HepG2 (cell line): ENCODE results near the gene CASP1. TPM values are rescaled to one million over a fixed set of nuclear protein-coding genes. Genes with fewer than 3 reads are reported as not detected.

Source experiments
- ELF3 ChIP-seq: IDR thresholded peaks from 2 replicates; pipeline ENCODE4 v1.6.1; 2016; ENCODE audit warnings: missing genetic modification reagents, missing compliant biosample characterization
- ETV6 ChIP-seq: sonication (generic); formaldehyde crosslinking; conservative IDR thresholded peaks from 2 replicates; pipeline ENCODE4 v1.4.0; 2020; ENCODE audit warnings: missing genetic modification reagents
- FOXA1 ChIP-seq, 2 experiments: fragments of 450-650 bp in 1 of 2; sonication (generic) in 1 of 2; formaldehyde crosslinking in 1 of 2; IDR thresholded peaks; 2 replicates each; pipeline versions ENCODE4 v1.4.0 to v1.6.1; 2016 to 2020; ENCODE audit warnings: missing genetic modification reagents in 1 of 2
- FOXK2 ChIP-seq: fragments of 450-650 bp; IDR thresholded peaks from 2 replicates; pipeline ENCODE4 v1.6.1; 2016
- FOXO1 ChIP-seq: sonication (generic); formaldehyde crosslinking; IDR thresholded peaks from 2 replicates; pipeline ENCODE4 v1.4.0; 2020; ENCODE audit warnings: missing genetic modification reagents
- KDM5B ChIP-seq: sonication (generic); formaldehyde crosslinking; IDR thresholded peaks from 2 replicates; pipeline ENCODE4 v1.4.0; 2020; ENCODE audit warnings: missing genetic modification reagents, mild to moderate bottlenecking, borderline replicate concordance
- MIER3 ChIP-seq: IDR thresholded peaks from 2 replicates; pipeline ENCODE4 v1.6.1; 2016; ENCODE audit warnings: missing compliant biosample characterization, borderline replicate concordance
- NR2C2 ChIP-seq: sonication (generic); formaldehyde crosslinking; IDR thresholded peaks from 2 replicates; pipeline ENCODE4 v1.4.0; 2020; ENCODE audit warnings: missing genetic modification reagents, mild to moderate bottlenecking, moderate library complexity, borderline replicate concordance
- RARA ChIP-seq: IDR thresholded peaks from 2 replicates; pipeline ENCODE4 v1.6.1; 2016; ENCODE audit warnings: missing genetic modification reagents, missing compliant biosample characterization
- SMAD3 ChIP-seq: sonication (generic); formaldehyde crosslinking; IDR thresholded peaks from 2 replicates; pipeline ENCODE4 v1.4.0; 2020; ENCODE audit warnings: missing genetic modification reagents
- SOX5 ChIP-seq: IDR thresholded peaks from 2 replicates; pipeline ENCODE4 v1.6.1; 2016; ENCODE audit warnings: borderline replicate concordance
- TCF7 ChIP-seq: sonication (generic); IDR thresholded peaks from 2 replicates; pipeline ENCODE4 v1.6.1; 2016; ENCODE audit warnings: antibody characterized with exemption, low read depth
- THAP11 ChIP-seq: IDR thresholded peaks from 2 replicates; pipeline ENCODE4 v1.6.1; 2016; ENCODE audit warnings: missing biosample characterization, missing genetic modification reagents
- TRIM24 ChIP-seq: sonication (generic); formaldehyde crosslinking; IDR thresholded peaks from 2 replicates; pipeline ENCODE4 v1.8.0; 2022; ENCODE audit warnings: mild to moderate bottlenecking, missing genetic modification reagents
- ZFP90 ChIP-seq: sonication (generic); formaldehyde crosslinking; IDR thresholded peaks from 2 replicates; pipeline ENCODE4 v1.8.0; 2022; ENCODE audit warnings: missing genetic modification reagents, mild to moderate bottlenecking, inconsistent platforms, borderline replicate concordance
- ZNF331 ChIP-seq: sonication (generic); formaldehyde crosslinking; IDR thresholded peaks from 2 replicates; pipeline ENCODE4 v1.4.0; 2020; ENCODE audit warnings: missing genetic modification reagents
- ZNF501 ChIP-seq: sonication (generic); formaldehyde crosslinking; IDR thresholded peaks from 2 replicates; pipeline ENCODE4 v1.5.1; 2020; ENCODE audit warnings: mild to moderate bottlenecking, moderate library complexity, missing genetic modification reagents
- ZNF644 ChIP-seq: IDR thresholded peaks from 2 replicates; pipeline ENCODE4 v1.6.1; 2016; ENCODE audit warnings: low read depth
- polyA plus RNA-seq, 8 experiments: library from polyadenylated mRNA; depleted of rRNA in 3 of 8; stranded (reverse) in 7 of 8; unstranded in 1 of 8; fragments of >200 nt; fragmentation: Illumina TruSeq in 4 of 8; extraction: Trizol in 4 of 8; gene quantifications; 2 replicates each; pipeline versions ENCODE4 v1.2.1 to v1.2.3, GENCODE V29; 2011 to 2016; ENCODE audit warnings: low read depth in 4 of 8, missing spikeins in 1 of 8, mixed read lengths in 1 of 8; ENCODE audit not compliant: insufficient read depth in 1 of 8
- total RNA-seq, 5 experiments: library from RNA; depleted of rRNA; stranded (reverse); fragments of >200 nt; fragmentation: Illumina TruSeq; extraction: Trizol; gene quantifications; 2 replicates each; pipeline ENCODE4 v1.2.3, GENCODE V29; 2016; ENCODE audit warnings: low read depth in 1 of 5
- TF ChIP-seq, protein P1 (sequence below), 2 experiments: sonication (generic) in 1 of 2; formaldehyde crosslinking in 1 of 2; IDR thresholded peaks; 2 replicates each; pipeline versions ENCODE4 v1.4.0 to v1.6.1; 2018 to 2020; ENCODE audit warnings: missing genetic modification reagents in 2 of 2, borderline replicate concordance in 1 of 2, low read depth in 1 of 2, mild to moderate bottlenecking in 1 of 2, missing biosample characterization in 1 of 2
- TF ChIP-seq, protein P2 (sequence below): sonication (generic); formaldehyde crosslinking; IDR thresholded peaks from 2 replicates; pipeline ENCODE4 v1.5.1; 2020; ENCODE audit warnings: mild to moderate bottlenecking, missing genetic modification reagents, borderline replicate concordance
- TF ChIP-seq, protein P3 (sequence below): sonication (generic); formaldehyde crosslinking; IDR thresholded peaks from 2 replicates; pipeline ENCODE4 v1.8.0; 2022; ENCODE audit warnings: mild to moderate bottlenecking, missing genetic modification reagents, moderate library complexity
- TF ChIP-seq, protein P4 (sequence below): sonication (generic); formaldehyde crosslinking; IDR thresholded peaks from 2 replicates; pipeline ENCODE4 v1.4.0; 2020; ENCODE audit warnings: missing genetic modification reagents, low read depth, mild to moderate bottlenecking, borderline replicate concordance

Gene CASP1
- total and polyA plus RNA-seq, 2 of the 13 experiments (the other 11 are each of a cell fraction or from before 2014, with no cell fraction given), result 0.34 to 5.2 TPM

DNA sequence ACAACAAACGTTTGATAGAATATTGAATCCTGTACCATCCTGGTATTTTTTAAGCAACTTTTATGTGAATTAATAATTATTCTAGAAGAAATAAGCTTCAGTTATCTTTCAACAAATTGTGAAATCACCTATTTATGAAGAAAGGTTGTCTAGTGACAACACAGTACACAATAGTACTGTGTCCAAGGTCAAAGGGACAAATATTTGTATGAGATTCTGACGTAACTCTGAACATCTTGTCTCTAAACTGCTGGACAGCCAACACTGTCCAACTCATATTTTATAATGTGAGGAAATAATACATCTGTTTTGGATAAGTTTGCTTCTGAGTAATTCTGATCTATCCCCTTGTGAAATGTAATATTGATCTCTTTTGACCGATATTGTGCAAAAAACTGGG is 30.9 kb downstream of the CASP1 start (continued):
- TF ChIP-seq, protein P1, sequence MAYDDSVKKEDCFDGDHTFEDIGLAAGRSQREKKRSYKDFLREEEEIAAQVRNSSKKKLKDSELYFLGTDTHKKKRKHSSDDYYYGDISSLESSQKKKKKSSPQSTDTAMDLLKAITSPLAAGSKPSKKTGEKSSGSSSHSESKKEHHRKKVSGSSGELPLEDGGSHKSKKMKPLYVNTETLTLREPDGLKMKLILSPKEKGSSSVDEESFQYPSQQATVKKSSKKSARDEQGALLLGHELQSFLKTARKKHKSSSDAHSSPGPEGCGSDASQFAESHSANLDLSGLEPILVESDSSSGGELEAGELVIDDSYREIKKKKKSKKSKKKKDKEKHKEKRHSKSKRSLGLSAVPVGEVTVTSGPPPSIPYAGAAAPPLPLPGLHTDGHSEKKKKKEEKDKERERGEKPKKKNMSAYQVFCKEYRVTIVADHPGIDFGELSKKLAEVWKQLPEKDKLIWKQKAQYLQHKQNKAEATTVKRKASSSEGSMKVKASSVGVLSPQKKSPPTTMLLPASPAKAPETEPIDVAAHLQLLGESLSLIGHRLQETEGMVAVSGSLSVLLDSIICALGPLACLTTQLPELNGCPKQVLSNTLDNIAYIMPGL (CRISPR knock-in tag; IDR thresholded peaks at IDR 0.05; ENCODE audit: borderline replicate concordance in 1 of 2, low read depth in 1 of 2), result no peak
- TF ChIP-seq FOXK2 (no peak), THAP11 (peak; percentile 50; the same call in 1 of the 2 replicates), FOXA1 (IDR thresholded peaks at IDR 0.05) (no peak), FOXA1 (CRISPR knock-in tag; IDR thresholded peaks at IDR 0.05) (peak; percentile 27; the same call in 1 of the 2 replicates), ETV6 (CRISPR knock-in tag) (no peak), SOX5 (CRISPR knock-in tag) (peak; percentile 84; the same call in 1 of the 2 replicates), TCF7 (no peak), ZNF644 (CRISPR knock-in tag) (0 out of 2 replicates have a peak, but pooled peaks have one; percentile 16), ZNF331 (no peak; the same call in 1 of the 2 replicates), FOXO1 (peak; percentile 63; the same call in 1 of the 2 replicates), ZFP90 (no peak), TRIM24 (CRISPR knock-in tag) (no peak), ZNF501 (CRISPR knock-in tag) (no peak), ELF3 (CRISPR knock-in tag) (0 out of 2 replicates have a peak, but pooled peaks have one; percentile 14), SMAD3 (CRISPR knock-in tag) (0 out of 2 replicates have a peak, but pooled peaks have one; percentile 70), RARA (CRISPR knock-in tag) (peak; percentile 45; the same call in 1 of the 2 replicates), MIER3 (CRISPR knock-in tag) (peak; percentile 46; the same call in 1 of the 2 replicates), KDM5B (CRISPR knock-in tag) (no peak), NR2C2 (CRISPR knock-in tag) (peak; percentile 24; the same call in 1 of the 2 replicates)
- TF ChIP-seq, protein P2, sequence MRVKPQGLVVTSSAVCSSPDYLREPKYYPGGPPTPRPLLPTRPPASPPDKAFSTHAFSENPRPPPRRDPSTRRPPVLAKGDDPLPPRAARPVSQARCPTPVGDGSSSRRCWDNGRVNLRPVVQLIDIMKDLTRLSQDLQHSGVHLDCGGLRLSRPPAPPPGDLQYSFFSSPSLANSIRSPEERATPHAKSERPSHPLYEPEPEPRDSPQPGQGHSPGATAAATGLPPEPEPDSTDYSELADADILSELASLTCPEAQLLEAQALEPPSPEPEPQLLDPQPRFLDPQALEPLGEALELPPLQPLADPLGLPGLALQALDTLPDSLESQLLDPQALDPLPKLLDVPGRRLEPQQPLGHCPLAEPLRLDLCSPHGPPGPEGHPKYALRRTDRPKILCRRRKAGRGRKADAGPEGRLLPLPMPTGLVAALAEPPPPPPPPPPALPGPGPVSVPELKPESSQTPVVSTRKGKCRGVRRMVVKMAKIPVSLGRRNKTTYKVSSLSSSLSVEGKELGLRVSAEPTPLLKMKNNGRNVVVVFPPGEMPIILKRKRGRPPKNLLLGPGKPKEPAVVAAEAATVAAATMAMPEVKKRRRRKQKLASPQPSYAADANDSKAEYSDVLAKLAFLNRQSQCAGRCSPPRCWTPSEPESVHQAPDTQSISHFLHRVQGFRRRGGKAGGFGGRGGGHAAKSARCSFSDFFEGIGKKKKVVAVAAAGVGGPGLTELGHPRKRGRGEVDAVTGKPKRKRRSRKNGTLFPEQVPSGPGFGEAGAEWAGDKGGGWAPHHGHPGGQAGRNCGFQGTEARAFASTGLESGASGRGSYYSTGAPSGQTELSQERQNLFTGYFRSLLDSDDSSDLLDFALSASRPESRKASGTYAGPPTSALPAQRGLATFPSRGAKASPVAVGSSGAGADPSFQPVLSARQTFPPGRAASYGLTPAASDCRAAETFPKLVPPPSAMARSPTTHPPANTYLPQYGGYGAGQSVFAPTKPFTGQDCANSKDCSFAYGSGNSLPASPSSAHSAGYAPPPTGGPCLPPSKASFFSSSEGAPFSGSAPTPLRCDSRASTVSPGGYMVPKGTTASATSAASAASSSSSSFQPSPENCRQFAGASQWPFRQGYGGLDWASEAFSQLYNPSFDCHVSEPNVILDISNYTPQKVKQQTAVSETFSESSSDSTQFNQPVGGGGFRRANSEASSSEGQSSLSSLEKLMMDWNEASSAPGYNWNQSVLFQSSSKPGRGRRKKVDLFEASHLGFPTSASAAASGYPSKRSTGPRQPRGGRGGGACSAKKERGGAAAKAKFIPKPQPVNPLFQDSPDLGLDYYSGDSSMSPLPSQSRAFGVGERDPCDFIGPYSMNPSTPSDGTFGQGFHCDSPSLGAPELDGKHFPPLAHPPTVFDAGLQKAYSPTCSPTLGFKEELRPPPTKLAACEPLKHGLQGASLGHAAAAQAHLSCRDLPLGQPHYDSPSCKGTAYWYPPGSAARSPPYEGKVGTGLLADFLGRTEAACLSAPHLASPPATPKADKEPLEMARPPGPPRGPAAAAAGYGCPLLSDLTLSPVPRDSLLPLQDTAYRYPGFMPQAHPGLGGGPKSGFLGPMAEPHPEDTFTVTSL (CRISPR knock-in tag), result peak; percentile 33; the same call in 1 of the 2 replicates
- TF ChIP-seq, protein P3, sequence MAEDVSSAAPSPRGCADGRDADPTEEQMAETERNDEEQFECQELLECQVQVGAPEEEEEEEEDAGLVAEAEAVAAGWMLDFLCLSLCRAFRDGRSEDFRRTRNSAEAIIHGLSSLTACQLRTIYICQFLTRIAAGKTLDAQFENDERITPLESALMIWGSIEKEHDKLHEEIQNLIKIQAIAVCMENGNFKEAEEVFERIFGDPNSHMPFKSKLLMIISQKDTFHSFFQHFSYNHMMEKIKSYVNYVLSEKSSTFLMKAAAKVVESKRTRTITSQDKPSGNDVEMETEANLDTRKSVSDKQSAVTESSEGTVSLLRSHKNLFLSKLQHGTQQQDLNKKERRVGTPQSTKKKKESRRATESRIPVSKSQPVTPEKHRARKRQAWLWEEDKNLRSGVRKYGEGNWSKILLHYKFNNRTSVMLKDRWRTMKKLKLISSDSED (CRISPR knock-in tag), result no peak
- TF ChIP-seq, protein P4, sequence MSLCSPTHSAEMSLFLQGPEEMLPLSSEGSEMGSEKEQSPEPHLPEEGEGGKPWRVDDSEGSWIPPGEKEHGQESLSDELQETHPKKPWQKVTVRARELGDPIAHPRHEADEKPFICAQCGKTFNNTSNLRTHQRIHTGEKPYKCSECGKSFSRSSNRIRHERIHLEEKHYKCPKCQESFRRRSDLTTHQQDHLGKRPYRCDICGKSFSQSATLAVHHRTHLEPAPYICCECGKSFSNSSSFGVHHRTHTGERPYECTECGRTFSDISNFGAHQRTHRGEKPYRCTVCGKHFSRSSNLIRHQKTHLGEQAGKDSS, result no peak
